Stimulated activated CD4-positive, alpha-beta T cell treated with anti-CD3 and anti-CD28 coated beads, Interleukin-12 subunit alpha, Interleukin-12 subunit beta, amount 100 ng/mL, for 4 hours (primary cell): ENCODE measurements around the gene IRAK2.
A peak's percentile ranks its signal among the peaks of the same experiment; 100 is the strongest.

ENCODE experiments used
- DNase-seq: peaks from one replicate; pipeline ENCODE4 v3.0.0-alpha.2; 2020

IRAK2 gene

DNA sequence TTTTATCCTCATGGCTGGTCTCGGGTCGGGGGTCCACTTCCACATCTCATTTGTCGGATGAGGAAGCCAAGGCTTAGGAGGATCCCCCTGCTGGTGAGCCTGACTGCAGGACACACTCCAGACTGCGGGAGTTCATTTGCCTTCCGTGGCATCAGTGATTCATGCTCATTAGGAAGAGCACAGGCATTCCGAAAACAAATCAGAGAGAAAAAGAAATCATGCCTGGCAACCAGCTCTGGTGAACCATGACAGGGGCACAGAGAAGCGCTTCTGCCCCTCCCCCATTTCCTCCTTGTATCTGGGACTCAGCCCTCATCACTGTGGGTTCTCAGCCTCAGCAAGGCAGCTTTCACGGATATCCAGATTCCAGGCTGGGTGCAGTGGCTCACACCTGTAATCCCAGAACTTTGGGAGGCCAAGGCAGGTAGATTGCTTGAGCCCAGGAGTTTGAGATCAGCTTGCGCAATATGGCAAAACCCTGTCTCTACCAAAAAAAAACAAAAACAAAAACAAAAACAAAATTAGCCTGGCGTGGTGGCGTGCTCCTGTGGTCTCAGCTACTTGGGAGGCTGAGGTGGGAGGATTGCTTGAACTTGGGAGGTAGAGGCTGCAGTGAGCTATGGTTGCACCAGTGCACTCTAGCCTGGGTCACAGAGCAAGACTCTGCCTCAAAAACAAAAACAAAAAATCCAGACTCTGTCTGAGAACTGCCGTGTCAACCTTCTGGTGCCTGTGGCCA is 28.4 kb downstream of the IRAK2 start:
- DNase-seq, result peak; percentile 45

DNA sequence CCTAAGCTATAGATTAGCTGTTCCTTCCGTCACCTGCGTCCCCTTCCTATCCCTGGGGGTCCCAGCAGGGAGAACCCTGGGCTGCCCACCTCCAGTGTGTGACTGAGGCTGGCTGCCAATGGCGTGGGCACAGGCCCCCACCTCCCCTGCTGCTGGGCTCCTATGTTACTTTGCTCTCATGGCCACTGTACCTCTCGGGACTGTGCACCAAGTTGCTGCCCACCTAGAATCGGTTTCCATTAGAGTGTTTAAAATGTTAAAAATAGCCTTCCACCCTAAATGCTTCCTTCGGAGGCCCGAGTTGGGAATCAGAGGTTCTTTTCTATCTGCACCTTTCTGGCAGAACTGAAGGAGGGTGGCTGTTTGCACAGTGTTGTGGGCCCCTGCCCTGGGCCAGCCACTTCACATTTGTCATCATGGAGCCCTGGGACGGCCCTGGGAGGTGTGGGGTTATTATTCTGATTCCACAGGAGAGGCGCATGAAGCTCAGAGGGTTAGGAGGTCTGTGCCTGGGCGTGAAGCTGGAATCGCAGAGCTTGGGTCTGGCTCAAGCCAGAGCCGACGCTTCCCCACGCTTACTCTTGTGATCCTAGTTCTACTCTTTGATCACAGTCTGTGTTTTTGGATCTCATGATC is 29.1 kb downstream of the IRAK2 start:
- DNase-seq, result no peak

DNA sequence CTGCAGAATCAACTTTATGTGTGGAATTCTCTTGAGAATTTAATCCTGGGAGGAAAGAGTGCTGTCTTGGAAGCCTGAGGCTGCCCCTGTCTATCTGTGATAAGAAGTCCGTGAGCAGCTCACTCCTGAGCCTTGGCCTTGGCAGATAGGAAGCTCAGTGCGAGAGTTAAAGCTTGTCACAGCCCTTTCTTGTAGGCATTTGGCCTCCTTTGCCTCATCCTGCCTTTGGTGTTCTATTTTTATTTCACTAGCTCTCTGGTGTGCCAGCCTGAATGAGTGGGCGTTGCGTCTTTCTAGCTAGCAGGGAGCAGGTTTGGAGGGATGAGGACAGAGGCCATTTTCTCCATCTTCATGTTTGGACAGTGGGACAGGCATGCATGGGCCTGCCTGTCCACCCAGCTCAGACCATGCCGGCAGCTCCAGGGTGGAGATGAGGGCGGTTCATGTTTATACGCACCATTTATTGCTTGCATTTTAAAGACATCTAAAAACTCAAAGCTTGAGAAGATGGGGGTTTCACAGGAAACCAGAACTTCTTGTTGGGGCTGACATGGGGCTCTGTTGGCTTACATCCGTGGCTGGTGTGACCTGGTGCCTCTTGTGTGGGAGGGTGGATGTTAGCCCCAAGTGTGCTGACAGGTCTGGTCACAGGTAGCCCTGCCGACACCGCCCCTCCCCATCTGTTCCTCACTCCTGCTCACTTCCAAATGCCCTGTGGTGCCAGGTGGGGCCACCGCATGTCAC is 29.8 kb downstream of the IRAK2 start:
- no peak for DNase-seq

DNA sequence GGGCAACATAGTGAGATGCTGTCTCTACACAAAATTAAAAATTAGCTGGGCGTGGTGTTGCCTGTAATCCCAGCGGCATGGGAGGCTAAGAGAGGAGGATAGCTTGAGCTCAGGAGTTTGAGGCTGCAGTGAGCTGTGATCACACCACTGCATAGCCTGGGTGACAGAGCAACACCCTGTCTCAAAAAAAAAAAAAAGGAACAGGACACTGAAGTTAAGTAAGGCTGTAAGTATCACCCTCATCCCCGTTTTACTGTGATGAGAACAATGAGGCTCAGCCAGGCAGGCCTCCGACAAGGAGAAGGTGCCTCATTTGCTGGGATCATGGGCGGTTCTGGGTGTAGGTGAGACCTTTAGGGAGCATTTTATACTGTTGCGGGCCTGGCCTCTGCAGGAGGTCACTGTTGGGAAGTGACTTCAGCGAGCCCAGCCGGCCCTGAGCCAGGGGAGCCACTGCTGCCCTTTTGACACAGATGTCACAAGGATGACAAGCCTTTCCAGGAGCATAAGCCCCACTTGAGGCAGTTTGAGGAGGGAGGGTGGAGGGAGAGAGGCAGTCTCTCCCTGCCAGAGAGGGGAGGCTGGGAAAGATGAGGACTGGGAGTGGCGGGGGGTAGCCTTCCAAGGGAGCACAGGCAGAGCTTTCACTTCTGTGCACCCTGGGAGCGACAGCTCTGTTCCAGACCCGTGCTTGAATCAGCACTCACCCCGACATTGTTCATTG is 30.8 kb downstream of the IRAK2 start:
- no peak for DNase-seq

DNA sequence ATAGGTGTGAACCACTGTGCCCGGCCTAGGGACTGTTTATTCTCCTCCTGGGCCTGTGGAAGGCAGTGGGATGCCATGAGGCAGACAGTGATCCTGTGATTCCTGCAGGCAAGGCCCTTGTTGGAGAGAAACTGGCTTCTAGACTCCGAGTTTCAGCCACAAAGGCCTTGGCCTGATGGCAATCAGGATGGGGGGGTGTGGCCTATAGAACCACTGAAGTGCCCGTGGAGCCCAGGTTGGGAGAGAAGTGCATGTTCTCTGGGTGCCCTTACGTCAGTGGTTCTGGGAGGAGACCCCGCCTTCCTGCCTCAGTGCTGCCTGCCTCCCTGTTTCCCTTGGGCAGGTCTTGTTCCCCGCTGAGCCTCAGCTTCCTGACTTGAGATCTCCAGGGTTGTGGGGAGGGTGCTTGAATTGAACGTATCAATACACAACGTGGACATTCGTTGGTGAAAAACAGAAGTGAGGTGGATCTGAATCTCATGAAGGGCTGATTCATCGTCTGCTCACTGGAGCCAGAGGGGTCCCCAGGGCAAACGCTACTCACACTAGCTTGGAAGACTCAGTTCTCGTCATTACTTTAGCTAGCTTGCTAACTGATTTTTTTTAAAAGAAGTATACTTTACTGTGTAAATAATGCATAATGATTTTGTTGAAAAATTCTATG is 31.8 kb downstream of the IRAK2 start:
- DNase-seq, result no peak

DNA sequence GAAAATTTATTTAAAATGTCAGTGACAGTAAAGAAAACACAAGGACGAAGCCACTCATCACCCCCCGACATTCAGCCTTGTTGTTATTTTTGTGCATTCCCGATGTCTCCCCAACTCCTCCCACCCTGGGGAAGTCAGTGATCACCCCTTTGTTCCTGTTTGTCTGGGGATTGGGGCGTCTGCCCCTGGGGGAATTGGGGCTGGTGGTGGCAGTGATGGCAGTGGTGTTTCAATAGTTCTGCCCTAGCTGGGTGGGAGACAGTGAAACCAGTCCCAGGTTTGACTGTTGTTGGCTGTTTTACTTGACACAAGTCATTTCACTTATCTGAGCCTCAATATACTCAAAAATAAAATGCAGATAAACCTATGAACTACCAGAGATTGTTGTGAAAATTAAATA is 33.5 kb downstream of the IRAK2 start:
- DNase-seq, result no peak

DNA sequence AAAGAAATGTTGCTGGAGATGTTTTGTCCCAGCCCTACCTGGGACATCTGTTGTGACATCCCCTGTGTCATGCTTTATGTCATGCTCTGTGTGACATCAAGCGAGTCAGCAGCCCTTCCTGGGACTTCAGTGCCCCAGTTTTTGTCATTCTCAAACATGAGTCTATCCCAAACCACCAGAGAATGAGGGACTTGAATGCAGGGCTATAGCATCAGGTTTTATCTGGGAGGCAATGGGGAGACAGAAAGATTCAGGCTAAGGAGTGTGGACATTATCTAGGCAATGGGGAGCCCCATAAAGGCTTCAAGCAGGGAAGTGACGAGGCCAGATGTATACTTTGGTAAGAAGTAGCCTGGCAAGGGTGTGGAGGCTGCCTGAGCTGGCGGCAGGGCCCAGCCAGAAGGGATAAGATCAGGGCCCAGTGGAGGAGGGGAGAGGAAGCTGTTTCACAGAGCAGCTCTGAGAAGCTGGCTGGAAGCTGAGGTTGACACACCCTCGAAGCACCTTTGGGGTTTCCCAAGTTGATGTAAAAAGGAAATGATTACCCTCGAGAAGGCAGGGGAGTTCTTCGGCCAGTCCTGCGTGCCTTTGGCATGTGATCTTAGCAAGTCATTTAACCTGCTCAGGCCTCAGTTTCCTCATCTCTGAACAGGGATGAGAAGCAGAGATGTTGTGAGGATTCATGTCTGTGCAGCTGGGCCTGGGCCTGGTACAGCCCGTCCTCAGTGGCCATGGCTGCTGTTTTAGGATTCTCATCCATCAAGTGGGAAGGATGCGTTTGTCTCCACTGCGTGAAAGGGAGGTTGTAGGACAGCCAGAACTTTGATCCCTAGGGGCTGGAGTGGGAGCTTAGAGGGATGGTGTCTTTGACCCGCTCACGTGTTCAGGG is 34.3 kb downstream of the IRAK2 start:
- DNase-seq, result peak; percentile 50

DNA sequence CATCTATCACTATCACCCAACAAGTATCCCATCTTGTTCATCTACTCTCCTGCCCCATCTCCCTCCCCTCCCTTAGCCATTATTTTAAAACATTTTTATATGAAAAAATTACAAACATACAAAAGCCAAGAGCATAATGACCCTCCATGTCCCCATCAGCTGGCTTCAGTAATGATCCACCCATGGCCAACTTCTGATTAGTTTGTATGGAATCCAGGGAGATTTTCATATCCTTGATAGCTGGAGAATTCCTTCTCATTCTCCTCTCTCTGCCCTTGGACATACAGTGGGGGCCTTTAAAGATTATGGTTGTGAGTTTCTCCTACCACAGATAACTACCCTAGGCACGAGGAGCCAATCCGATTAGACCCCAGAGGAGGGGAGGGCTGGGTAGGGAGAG is 40.2 kb downstream of the IRAK2 start:
- no peak for DNase-seq

DNA sequence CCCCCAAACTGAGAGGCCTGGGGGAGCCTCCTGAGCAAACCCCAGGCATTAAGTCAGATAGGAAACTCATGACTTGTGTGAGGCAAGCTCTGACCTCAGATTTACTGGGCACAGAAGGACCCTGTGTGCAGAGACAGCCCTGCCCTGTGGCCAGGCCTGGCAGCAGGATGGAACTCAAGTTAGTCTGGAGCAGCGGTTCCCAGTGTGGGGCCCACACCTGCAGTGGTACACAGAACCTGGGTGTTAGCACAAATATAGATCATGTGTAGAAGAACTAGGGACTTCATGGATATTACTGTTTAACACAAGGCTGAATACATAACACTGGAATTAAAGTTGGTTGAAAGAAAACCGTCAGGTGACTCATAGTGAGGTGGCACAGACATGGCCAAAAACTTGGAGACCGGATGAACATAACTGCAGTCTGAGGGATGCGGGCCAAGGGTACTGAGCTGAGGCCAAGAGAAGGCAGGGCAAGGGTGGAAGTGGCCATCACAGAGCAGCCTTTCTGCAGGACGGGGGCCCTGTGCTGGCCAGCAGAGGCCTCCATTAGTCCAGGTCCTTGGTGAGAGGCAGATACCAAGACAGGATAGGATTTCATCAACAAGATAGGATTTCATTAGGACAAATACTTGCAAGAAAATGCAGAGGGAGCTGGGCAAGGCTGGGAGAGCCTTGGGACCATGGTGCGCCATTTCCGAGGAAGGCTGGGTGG is 40.9 kb downstream of the IRAK2 start:
- DNase-seq, result no peak

DNA sequence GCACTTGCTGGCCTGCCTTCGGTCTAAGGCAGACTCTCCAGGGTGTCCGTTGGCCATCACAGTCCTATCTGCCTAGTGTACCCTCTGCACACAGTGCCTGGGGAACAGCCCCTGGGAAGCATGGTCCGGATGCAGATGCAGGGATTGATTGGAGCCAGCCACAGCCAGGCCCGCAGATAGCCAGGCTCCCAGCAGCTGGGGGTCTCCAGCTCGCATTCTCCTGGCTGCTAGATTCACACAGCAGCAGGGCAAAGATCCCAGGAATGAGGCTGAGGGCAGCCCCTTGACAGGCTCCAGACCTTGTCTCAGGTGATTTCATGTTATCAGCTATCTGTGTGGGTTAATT is 41.4 kb downstream of the IRAK2 start:
- DNase-seq, result no peak

DNA sequence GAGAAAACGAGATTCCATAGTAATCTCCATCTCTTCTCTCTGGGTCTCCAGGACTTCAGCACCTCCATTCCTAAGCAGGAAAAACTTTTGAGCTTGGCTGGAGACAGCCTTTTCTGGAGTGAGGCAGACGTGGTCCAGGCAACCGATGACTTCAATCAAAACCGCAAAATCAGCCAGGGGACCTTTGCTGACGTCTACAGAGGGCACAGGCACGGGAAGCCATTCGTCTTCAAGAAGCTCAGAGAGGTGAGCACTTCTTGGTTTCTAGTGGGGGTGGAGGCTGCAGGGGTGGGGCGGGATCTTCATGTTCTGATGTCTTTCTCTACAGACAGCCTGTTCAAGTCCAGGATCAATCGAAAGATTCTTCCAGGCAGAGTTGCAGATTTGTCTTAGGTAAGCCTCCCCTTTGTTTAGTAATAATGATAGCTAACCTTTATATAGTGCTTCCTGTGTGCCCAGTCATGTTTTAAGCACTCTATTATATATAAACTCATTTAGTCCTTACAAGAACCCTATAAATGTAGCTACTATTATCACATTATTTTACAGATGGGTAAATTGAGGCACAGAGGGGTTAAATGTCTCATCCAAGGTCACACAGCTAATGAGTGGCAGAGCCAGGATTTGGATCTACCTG is 48.6 kb downstream of the IRAK2 start:
- DNase-seq, result no peak

DNA sequence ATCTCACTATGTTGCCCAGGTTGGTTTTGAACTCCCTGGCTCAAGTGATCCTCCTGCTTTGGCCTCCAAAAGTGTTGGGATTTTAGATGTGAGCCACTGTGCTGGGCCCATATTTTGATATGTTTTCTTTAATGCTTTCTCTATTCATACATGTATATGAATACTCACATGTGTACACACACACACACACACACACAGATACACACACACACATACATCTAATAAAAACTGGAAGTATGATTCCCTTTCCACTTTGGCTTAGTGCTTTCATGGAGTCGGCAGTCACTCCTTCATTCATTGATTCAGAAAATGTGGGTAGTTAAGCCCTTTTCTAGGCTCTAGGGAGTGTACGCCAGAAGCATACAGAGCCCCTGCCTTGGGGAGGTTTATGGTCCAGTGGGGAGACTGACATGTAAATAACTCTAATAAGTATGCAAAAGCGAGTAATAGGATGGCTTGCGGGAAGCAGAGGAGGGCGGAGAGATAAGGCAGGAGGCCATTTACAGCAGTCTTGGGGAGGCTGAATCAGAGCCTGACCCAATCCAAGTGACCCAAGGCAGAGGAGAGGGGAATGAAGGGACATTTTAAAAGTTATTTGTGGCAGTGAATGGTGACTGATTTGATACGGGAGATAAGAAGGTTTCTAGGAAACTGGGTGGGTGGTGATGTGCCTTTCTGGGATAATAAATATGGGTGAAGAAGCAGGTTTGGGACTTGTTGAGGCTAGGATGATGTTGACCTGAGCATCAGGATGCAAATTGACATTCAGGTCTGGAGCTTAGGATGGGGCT is 51.1 kb downstream of the IRAK2 start:
- DNase-seq, result no peak

DNA sequence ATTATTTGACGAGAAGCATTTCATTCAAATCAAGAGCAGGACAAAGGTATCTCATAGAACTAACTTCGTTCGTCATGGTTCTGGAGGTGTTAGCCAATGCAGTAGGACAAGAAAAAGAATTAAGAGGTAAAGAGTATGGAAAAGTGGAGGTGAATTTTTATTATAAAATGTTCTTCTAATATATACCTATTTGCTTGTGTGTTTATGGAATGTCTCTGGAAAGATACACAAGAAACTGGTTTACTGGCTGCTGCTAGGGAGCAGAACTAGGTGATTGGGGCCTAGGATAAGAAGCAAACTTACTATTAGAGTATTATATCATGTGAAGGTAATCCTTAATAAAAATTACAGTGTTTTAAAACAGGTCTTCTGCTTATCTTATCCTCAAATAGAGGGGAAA is 52.6 kb downstream of the IRAK2 start:
- DNase-seq, result no peak

DNA sequence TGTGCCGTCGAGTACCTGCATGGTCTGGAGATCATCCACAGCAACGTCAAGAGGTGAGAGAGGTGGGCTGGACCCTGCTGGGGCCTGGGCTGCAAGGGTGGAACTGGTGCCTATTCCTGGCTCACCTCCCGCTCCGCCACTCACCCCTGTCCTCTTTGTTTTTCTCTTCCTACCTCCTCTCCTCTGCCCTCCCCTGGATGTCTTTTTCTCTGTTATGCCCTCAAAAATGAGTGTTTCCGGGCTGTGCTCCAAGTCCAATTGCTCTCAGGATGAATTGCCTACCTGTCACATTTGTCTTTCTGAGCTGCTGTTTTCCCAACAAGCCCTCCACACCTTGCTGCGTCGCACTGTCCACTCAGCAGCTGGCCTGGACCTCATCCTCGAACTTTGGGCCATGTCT is 55.0 kb downstream of the IRAK2 start:
- DNase-seq, result no peak

DNA sequence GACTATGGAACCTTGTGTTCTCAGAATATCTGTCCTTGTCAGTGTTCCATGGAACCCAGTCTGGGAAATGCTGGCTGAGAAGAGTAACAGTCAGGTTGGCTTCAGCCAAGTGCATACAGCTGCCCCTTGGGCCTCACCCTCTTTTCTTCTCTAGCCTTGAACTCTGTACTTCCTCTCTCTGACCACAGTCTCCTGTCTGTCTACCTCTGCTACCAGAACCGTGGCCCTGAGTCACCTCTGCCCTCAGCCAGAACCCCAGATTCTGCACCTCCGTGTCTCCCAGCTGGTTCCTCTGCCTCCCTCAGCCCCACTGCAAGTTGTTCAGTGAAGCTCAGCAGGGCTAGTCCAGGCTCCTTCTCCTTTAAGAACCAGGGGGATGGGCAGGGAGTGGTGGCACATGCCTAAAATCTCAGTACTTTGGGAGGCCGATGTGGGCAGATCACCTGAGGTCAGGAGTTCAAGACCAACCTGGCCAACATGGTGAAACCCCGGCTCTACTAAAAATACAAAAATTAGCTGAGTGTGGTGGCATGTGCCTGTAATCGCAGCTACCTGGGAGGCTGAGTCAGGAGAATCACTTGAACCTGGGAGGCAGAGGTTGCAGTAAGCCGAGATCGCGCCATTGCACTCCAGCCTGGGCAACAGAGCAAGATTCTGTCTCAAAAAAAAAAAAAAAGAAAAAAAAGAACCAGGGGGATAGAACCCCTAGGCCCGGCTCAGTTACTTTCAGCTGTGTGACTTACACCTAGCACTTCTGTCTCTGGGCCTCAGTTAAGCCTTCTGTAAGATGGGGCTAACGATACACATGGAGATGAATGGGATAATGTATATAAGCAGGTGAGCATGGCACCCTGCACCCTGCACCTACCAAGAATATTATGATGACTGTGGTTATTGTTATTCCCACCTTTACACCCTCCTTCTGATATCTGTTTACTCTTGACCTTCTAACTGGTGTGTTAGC is 59.2 kb downstream of the IRAK2 start:
- no peak for DNase-seq

DNA sequence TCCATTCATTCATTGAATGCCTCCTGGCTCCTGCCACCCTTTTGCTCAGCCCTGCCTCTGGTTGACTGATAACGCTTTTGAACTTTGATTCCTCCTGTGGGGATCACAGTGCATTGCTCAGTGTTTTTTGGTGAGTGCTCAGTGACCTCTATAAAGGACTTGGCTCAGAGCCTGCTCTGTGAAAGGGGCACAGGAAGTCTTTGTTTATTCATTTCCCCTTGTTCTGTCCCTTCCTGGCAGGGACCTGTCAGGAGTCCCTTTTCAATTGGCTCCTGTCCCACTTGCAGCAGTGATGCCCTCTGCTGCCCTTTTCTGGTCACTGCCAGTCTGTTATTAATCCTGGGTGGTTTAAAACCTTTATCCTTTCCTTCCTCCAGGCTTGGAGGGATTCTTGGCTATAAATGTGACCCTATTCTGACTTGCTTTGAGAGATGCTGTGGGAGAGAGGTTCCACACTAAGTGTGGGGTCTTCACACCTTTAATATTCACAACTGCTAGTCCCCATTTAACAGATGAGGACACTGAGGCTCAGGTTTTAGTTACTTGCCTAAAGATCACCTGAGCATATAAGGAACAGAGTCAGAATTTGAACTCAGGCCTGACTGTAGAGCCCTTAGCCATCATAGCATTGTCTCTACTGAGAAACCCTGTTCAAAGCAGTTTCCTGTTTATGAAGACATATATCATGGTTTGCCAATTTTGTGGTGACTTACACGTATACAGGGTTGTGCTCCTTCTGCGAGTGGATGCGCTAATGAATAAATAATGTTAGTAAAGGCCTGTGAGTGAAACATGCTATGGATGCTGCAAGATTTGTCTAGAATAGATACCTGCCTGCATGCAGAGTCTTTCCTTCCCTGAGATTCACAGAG is 60.3 kb downstream of the IRAK2 start:
- DNase-seq, result peak; percentile 56

DNA sequence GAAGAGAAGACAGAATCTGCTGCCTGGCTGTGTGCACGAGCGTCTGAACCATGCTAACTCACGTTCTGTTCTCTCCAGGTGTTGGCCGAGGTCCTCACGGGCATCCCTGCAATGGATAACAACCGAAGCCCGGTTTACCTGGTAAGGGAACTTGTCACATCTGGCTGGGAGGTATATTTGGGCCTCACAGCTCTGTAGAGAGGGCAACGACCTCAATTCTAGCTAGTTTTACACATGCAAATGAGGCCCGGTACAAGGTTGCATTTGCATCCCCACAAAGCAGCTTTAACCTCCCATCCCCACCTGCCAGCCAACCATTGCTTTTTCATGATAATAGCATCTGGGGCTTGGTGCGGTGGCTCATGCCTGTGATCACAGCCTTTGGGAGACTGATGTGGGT is 61.6 kb downstream of the IRAK2 start:
- DNase-seq, result no peak
